NCI-H510A (cell line): Measurements from ENCODE around the gene DGKI.

Experiments used
- DNase-seq: peaks from one replicate; lab custom pipeline; 2025; lab: John Stamatoyannopoulos, UW

The DGKI gene

DNA sequence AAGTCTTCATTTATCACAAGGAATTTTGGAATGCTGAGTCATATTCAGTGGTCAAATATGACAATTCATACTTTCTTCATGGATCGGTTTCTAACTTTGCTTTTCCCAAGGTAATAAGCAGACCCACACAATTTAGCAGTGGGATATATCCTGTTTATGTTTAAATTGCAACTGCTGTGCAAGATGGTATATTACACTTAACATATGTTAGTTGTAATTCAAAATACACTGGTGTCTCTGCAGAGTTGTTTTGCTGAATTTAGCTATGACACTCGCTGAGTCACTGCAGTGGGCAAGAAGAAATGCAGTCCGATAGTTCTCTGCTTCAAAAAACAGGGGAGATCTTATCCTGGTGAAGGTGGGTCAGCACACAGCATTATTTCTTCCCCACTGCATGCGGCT lies 308.4 kb downstream of the DGKI start:
- DNase-seq = no peak

DNA sequence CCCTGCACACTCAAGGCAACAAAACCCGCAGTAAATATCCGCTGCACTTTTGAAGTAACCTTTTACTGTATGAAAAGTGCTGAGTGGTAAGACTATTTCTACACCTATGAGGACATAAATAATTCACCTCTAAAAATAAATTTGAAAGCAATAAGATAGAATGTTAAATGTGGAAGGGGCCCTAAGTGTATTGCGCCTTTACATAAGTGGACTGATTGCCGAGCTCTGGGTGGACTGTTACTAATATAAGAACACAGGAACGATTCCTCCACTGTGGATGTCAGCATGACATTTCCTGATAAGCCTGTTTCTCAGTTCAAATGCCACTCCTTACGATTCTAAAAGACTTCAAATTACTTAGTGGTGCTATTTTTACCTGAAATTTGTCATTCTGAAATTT lies 311.2 kb downstream of the DGKI start:
- no peak for DNase-seq

DNA sequence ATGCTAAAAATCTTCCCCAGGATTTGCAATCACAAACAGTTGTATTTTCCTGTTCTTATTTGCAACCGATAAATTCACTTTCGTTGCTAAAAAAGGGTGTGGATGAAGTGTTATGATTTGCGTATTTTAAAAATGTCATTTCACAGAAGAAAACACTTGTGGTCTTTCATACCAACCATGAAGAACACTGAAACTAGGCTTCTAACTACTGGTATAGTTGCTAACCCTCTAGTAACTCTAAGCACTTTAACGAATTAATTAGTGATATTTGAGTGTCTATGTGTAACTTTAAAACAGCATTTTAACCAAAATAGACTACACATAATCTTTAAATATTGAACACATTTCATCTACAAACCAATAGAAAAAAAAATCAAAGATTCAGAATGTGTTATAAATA lies 315.1 kb downstream of the DGKI start:
- DNase-seq = no peak

DNA sequence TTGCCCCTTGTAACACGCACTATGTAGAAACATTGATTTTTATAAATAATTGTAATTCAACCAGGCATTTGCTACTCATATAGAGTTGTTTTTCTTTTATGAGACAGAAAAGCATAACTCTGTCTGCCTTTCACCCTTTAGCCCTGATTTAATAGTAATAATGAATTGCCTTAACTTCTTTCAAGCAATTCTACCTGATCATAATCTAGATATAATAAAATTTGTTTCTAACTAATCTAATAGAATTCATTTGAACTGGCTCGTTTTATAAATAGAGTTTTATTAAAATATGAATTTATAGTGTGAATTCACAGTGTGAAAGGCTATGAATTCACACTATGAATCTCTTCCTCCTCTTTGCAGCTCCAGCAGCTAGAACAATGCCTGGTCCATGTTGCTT lies 319.1 kb downstream of the DGKI start:
- no peak for DNase-seq

DNA sequence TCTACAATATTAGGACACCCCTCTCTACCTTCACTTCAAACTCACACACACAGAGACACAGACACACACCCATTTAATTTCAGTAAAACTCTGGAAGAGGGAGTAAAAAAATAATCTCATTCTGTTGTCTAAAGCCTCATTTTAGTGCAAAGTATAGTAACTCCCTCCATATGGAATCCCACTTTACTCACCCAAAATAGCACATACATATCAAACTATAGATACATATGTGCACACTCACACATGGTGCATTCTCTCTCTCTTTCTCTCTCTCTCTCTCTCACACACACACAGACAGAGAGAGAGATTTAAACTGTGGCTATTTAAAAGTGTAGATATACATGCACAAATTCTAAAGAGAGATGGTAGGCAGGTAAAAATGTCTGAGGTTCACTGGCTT lies 323.6 kb downstream of the DGKI start:
- no peak for DNase-seq

DNA sequence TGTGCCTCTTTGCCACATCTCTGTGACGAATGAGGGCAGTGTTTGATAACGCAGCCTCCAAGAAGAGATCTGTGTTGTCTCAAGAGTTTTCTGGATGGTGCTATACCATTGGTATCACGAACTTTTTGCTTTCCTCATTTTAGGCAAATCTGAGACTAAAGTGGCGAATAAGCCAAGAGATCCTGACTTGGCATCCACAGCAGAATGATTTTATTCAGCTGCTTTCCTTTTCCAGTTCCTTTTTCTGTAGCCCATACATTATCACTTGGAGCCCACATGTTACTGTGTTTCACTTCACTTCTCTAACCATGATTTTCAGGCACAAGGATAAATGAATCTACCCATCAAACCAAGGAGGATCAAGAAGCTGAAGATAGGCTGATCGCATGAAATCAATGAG lies 325.3 kb downstream of the DGKI start:
- no peak for DNase-seq

DNA sequence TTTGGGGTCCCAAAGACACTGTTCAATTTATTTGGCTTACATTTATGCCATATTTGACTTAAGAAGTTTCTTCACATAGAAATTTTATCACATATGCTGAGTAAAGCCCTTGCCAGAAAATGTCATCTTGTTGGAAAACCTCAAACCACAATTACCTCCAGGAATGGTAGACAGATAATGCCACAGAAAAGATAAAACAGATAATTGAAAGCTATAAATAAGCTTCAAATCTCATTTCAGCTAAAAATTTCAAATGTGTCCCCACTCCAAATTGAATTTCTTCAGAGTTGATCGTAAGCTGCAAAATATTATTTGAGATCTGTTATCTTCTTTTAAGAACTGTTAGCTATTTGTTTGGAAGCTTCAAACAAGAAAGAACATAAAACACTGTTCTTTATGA lies 326.8 kb downstream of the DGKI start:
- no peak for DNase-seq

DNA sequence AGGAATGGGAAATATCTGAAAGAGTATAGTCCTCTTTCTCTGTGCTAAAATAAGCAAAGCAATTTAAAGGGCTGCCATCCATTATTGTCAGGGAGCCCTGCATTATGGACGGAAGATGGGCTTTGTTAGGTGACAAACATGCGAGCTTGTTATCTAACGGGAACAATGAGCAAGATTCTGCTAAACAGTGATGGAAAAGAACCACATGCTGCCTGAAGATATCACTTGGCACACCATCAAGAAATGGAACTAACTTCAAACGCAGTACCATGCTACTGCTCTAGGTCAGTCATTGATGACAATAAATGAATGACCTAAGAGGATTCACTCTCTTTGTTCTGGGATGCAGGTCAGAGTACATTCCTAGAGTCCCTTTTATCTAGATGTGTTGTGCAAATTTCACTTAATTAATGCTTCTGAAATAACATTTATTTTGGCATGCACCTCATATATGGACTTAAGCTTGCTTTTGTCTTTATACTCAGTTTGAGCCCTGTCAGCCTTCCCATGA lies 327.5 kb downstream of the DGKI start:
- no peak for DNase-seq

DNA sequence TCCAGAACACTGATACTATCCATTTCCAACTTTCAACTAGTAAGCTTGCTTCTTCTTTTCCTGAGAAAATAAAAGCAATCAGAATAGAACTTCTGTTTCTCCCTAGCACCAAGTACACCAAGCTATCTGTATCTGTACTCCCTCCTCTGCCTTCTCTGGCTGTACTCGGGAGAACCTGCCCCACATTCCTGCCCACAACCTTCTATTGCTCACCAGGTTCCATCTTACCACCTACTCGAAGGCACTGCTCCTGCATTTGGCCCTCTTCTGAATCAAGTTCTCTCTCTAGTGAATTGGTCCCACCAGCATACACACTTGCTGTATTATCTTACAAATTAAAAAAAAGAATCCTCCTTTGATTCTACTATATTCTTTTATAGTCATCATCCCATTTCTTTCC lies 333.7 kb downstream of the DGKI start:
- no peak for DNase-seq

DNA sequence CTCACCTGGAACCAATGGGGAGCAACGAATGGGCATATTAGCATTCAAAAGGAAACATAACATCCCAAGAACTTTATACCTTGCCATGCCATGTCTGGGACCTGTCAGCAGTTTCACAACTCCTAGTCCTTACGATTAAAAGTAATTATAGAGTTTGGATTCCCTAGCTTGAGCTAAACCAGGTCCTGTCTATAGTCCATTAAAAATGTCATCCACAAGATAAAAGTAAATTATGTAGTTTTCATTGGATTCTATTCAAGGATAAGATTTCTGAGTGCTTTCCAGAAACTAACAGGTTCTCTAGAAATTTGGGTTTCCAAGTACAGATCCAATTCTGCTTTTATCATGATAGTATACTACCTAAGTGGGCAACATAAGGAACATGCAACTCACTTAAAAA lies 339.7 kb downstream of the DGKI start:
- DNase-seq = no peak

DNA sequence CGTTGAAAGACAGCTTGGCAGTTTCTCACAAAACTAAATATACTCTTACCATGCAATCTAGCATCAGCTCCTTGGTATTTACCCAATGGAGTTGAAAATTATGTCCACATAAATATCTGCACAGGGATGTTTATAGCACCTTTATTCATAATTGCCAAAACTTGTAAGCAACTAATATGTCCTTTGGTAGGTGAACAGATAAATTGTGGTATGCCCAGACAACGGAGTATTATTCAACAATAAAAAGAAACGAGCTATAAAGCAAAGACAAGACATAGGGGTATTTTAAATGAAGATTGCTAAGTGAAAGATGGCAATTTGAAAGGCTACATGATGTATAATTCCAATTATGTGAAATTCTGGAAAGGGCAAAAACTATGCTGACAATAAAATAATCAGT lies 340.7 kb downstream of the DGKI start:
- DNase-seq = no peak

DNA sequence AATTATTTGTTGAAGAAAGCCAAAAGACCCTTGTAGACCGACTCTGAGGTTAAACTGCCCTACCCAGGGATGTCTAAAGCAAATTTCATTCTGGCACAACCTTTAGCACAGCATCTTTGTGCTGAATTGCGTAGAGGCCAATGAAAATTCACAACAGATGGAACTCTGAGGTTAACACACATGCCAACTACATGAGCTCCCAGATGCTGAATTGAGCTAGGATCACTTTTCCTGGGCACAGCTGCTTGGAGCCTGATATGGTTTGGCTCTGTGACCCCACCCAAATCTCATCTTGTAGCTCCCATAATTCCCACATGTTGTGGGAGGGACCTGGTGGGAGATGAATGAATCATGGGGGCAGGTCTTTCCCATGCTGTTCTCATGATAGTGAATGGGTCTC lies 345.2 kb downstream of the DGKI start:
- no peak for DNase-seq

DNA sequence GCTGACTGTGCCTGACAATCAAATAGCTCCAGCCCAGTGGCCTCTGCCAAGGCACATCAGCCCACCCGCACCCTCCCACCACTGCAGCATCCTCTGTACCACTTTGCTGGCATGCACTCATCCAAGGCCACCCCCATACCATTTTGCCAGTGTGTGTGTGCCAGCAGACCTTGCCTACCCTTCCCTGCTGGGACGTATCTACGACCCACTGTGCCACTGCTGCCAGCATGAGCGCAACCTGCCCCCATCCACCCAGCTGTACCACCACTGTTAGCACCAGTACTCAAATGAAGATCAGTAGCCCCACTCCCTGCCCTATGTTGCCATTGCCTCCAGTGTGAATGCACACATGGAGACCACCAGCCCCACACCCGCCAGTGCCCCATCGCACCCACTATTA lies 353.9 kb downstream of the DGKI start:
- DNase-seq = no peak

DNA sequence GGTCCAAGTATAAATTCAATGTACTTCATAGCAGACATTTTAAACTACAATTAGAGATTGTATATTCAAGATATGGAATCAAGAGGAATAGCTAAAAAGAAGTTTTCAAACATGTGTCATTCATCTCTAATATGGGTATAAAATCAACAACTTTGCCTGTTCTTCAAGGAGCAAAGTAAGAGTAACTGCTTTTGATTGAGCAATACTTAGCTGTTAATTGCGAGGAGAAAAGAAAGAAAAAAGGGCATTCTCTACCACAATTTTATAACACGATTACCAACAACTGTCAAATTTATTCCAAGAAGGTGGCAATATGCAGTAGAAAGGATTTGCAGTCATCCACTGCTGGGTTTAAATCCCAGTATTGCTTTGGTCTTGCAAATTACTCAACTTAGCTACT lies 356.9 kb downstream of the DGKI start:
- no peak for DNase-seq

DNA sequence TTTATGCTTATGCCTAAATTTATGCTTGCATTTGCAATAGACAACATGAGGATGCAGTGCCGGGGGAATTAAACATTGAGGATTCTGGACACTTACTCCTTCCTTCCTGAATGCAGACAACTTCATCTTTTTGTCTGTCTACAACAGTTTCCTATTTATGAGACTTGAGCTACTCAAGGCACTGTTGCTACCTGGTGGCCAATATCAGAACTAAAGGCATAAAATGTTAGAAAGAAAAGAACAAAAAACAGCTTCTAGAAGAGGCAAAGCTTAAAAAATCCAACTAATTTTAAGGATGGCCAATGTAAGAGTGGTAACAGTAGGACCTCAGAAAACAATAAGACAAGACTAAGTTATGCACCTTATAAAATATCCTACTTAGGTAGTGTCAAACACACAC lies 358.7 kb downstream of the DGKI start:
- DNase-seq = no peak

DNA sequence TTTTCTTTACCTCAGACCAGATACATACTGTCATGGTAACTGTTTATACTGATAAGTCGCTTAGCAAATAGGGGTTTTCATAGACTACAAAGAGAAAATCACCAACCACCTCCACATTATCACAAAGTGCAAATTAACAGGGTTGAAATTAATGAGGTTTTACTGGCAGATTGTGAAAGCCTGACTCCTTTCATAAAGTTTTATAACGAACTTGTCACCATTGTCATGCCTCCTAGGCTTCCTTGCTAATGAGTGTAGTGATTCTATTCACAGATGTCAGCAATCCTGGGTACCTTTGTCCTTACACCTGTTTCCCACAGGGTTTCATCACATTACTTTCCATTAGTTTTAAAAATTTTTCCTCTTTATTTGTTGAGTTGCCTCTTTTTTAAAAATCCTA lies 361.0 kb downstream of the DGKI start:
- no peak for DNase-seq

DNA sequence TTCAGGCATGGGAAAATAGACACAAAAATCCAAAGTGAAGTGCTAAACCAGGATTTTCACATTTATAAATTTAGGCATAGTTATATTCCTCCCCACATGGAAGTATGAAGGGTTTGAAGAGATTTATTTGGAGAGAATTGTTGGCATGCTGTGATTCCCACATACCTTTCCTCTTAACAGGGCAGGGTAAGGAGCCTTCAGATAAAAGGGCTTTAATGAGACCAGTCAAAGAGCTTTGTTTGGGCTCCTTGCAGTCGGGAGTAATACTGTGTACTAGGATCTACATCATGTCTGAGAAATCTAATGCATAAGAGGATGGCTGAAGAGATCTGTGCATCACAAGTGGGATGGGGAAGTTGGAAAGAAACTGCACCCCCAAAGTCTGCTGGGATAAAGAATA lies 362.4 kb downstream of the DGKI start:
- DNase-seq = no peak

DNA sequence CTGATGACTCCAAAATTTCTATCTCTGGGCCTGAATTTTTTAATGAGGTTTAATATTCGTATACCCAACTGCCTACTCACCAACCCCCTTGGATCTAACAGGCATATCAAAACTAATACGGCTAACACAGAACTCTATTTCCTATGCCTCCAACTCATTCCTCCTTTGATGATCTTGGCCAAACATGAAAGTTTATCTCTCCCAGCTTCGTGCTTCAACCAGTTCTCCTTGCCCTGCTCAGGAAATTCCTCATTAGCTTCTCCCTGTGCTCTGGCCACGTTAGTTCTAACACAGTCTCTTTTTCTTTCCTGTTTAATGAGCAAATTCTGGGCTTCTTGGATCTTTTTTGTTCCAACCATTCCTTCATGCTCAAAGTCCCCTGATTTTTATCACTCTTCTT lies 364.3 kb downstream of the DGKI start:
- no peak for DNase-seq

DNA sequence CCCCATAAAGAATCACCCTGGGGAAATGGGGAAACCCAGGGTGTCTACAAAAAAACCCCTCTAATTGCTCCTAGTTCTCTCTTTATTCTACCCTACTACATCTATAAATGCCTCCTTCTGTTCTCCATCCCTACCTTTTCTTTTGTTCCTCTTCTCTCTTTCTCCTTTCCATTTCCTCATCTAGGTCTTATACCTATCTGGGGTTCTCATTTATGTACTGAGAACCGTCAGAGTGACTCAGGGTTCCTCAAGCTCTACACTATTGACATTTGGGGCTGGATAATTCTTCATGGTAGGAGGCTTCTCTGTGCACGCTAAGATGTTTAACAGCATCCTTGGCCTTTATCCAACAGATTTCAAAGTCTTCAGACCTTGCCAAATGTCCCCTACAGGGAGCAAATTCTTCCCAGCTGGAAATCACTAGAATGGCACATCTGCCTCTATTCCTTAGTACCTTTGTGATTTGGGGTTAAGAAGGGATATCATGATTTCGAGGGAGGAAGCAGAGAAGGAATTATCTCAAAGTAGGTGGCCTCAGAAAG lies 365.9 kb downstream of the DGKI start:
- no peak for DNase-seq

DNA sequence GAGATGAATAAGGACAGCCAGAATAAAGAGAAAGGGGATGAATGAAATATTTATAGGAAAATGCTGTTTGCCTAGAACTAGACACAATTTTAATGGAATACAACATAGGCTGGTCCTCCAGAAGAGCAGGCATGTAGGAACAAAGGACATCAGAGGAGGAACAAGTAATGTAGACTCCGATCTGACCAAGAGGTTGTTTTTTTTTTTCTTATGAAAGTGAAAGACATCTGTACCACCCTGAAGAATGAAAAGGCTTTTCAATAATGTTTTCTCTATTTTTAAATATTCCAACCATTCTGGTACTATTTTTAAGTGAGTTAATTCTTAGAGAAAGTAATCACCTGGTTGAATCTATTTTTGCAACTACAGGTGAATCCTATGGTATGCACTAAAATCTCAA lies 366.4 kb downstream of the DGKI start:
- DNase-seq = no peak

DNA sequence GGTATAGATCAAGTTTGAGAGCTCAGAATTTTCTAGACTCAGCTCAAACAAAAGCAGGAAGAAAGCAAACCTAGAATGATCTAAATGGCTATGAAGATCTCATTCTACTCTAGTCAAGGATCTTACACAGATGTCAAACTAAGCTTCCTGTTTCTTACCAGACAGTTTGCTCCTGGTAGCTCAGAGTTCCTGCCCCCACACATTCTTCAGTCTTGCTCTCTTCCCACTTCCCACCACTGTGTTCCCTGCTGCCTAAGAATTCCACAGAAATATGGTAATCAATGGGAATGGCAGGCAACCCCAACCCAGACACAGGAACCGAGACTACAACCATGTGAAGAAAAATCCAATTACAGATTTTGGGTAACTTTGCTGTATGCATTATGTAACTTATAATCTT lies 369.8 kb downstream of the DGKI start:
- no peak for DNase-seq

DNA sequence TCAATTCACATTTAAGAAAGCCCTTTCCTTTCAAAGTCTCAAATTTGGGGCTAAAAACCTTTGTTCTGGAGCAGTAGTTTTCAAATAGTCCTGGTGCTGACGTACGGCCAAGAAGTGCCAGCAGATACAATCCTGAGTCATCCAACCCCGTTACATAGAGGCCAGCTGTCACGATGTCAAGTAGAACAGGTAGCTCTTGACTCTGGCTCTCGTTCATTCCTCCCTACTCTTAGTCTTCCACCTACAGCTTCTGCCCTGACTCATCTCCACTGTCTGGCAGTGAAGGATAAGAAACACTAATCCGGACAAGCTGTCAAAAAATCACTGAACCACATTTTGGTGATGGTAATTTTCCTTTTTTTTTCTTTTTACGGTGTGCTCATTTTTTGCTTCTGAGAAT lies 370.8 kb downstream of the DGKI start:
- DNase-seq = no peak

DNA sequence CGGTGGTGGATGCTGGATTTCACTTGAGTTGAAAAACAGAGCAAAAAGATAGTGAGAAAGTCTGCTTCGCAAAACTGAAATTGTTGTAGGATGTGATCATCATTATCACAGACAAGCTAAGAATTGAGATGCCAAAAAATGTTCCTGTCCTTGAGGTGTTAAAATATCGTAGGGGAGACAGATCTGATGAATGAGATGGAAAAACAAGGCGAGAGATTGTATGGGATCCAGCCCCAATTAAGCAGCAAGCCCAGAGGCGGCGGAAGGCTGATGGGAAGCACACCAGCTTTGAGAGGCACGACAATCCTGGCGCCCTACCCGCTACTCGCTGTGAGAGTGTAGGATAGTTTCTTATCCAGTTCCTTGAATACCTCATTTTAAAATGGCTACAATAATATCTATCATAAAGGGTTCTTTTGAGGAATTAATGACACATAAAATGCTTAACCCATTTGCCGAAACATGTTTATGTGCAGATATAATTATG lies 372.2 kb downstream of the DGKI start:
- no peak for DNase-seq

DNA sequence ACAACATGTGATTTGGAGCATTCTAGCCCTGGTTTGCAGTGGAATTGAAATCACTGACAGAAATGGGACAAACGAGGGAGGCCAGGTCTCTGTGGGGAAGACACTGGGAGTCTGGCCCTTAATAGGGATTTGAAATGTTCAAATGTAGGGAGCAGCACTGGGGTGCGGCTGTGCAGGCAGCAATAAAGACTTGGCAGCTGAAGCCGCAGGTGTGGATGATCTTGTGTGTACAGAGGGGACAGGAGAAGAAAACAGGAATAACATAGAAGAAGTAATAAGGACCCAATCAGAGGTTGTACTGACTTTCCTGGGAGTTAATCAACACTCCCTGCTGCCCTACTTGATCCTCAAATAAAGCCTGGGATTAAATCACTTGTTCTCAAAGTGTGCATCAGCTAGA lies 375.6 kb downstream of the DGKI start:
- no peak for DNase-seq

DNA sequence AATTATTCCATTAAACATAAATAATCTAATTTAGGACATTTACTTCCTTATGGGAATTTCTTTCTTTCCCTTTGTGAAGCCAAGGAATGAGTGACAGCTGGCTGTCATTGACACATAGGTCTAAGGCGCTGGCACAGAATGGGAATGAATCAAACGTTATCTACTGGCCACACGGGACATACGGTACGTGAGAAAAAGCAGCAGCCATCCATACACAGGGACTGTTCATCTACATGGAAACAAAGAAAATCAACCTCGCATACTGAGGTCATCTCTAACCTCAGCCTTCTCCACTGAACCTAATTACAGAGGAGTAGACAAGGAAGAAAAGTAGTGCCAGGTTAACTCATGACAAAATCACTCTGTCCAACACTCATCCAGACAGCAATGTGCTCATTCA lies 376.9 kb downstream of the DGKI start:
- no peak for DNase-seq
